NCI-H2227 (cell line): ENCODE results near the gene PLEKHG4B.
A peak's percentile ranks its signal among the peaks of the same experiment; 100 is the strongest.

Experiments
- DNase-seq: peaks from one replicate; lab custom pipeline; 2025; ENCODE audit not compliant: unreplicated experiment; lab: John Stamatoyannopoulos, UW

PLEKHG4B gene

DNA sequence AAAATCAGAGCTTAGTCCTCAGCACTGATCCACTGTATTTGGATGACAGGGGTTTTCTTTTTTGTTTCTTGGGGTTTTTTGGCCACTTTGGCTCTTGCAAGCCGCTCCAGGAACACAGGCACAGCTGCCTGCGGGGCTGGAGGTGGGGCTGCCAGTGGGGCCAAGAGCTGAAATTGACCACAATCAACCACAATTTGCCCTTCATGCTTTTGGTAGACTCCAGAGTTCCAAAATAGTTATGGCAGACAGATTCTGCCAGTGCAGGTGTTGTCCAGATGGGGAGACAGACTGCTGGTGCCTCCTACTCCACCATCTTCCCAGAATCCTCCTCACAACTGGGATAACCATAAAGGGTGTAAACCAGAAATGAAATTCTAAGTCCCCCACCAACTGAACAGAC is 36.5 kb downstream of the PLEKHG4B start:
- DNase-seq = no peak

GRCh38 chr5:129148-129547 is 37.2 kb downstream of the PLEKHG4B start:
- DNase-seq = no peak

DNA sequence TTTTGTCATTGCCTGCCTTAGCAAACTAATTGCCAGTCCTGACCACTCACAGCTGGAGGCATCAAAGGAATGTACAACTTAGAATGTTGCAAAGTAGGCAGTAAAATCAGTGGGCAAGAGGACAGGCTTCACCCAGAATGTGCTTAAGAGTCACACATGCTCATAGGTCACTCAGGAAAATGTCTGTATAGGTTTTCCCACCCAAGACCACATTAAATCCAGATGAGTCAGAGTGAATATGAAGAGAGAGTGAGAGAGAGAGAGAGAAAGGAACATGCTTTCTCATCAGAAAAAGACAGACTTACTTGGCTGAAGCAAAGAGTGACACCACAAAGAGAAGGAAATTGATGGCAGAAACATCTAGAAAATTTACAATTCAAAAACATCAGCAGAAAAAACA is 37.9 kb downstream of the PLEKHG4B start:
- DNase-seq = no peak

DNA sequence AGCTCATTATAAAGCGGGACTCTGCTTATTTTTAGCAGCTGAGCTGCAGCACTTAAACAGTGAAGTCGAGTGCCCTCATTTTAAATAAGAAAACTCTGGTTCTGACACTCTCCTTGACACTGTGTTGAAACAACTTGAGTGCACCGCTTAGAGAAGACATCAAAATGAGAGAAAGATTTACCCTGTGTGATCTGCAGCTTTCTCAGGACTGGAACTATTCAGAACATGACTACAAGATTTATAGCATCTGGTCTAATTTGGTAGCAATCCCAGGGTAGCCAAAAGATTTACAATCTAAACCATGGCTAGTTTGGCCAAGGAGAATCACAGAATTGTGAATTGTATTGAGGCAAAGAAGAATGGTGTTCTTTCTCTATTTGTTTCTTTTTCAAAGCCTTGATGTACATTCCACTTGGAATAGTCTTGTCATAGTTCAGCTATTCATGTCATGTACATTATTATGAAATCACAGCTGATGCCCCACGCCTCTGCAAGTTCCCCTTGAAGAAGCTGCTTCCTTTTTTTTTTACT is 38.7 kb downstream of the PLEKHG4B start:
- no peak for DNase-seq

DNA sequence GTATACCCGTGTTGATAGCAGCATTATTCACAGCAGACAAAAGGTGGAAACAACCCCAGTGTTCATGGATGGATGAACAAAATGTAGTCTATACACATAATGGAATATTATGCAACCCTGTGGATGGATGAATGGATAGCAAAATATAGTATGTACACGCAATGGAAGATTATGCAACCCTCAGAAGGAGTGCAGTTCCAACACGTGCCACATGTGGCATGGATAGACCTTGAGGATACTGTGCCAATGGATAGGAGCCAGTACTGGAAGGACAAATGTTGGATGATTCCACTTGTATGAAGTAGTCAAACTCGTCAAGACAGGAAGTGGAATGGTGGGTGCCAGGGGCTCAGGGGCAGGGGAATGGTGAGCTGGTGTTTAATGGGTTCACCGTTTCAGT is 44.9 kb downstream of the PLEKHG4B start:
- DNase-seq = no peak

- DNase-seq = no peak
These were observed 45.8 kb downstream of the PLEKHG4B start for GRCh38 chr5:137741-138140.

- DNase-seq = no peak
These were observed 47.0 kb downstream of the PLEKHG4B start for GRCh38 chr5:138936-139335.

DNA sequence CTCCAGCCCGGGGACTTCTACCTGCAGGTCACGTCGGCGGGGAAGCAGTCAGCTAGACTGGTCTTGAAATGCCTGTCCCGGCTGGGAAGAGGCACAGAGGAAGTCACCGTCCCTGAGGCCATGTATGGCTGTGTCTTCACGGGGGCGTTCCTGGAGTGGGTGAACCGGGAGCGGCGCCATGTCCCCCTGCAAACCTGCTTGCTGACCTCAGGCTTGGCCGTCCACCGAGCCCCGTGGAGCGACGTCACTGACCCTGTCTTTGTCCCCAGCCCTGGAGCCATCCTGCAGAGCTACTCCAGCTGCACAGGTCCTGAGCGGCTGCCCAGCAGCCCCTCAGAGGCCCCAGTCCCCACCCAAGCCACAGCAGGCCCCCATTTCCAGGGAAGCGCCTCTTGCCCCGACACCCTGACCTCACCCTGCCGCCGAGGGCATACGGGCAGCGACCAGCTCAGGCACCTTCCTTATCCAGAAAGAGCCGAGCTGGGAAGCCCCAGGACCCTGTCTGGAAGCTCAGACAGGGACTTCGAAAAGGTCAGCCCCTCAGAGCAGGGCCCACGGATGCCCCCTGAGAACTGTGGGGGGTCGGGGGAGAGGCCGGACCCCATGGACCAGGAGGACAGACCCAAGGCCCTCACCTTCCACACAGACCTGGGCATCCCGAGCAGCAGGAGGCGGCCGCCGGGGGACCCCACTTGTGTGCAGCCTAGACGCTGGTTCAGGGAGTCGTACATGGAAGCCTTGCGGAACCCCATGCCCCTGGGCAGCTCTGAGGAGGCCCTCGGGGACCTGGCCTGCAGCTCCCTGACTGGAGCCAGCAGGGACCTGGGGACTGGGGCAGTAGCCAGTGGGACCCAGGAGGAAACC is 47.8 kb downstream of the PLEKHG4B start:
- no peak for DNase-seq

DNA sequence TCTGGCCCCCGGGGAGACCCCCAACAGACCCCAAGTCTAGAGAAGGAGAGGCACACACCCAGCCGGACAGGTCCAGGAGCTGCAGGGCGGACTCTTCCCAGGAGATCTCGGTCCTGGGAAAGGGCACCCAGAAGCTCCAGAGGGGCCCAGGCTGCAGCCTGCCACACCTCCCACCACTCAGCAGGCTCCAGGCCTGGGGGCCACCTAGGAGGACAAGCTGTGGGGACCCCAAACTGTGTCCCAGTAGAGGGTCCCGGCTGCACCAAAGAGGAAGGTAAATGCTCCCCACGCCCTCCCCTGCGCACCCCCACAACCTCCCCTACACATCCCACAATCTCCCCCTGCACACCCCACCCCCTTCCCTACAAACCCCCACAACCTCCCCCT is 48.5 kb downstream of the PLEKHG4B start:
- DNase-seq = no peak

DNA sequence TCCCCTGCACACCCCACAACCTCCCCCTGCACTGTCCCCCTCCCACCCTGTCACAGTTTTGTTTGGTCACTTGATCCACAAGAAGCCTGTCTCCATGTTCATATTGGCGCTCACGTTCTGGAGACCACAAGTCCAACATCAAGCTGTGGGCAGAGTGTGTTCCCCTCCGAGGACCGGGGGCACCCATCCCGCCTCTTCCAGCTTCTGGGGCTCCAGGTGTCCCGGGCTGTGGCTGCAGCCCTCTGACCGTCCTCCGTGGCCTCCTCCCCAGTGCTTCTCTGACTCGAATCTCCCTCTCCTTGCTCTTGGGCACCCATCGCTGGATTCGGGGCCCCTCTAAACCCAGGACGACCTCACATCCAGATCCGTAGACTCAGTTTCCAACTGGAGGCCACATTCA is 49.2 kb downstream of the PLEKHG4B start:
- DNase-seq = no peak

- no peak for DNase-seq
These were observed 49.8 kb downstream of the PLEKHG4B start for GRCh38 chr5:141761-142160.

DNA sequence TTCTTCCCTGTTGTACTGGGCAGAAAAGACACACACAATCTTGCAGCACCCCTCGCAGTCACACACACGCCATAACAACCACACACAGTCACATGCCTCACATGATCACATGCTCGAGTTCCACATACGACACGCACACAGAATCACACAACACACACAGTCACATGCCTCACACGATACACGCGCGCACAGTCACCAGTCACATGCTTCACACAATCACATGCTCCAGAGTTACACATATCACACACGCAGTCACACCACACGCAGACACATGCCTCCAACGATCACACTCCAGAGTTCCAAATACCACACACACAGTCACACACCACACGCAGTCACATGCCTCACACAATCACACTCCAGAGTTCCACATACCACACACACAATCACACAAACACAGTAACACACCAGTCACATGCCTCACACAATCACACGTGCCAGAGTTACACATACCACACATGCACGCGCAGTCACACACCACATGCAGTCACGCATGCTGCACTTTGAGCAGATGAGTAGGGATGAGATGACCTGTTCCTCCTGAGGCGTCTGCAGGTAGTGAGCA is 50.4 kb downstream of the PLEKHG4B start:
- no peak for DNase-seq

GRCh38 chr5:143041-143440 is 51.1 kb downstream of the PLEKHG4B start:
- DNase-seq = no peak

DNA sequence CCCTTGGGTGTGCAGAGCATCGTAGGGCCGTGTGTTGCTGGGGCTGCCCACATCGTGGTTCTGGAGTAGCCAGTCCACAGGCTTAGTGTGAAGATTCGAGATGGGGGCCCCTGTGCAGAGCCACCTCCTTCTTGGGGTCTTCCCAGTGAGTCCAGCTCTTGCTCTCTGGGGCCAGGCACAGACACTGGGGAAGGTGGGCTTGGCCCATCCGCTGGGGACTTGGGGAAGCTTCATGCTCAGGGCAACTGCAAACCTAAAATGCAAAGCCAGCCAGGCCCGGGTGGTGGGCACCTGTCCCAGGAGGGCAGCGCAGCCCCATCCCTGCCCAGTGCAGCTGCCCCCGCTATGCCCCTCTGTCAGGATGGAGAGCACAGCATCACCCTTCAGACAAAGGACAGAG is 53.0 kb downstream of the PLEKHG4B start:
- no peak for DNase-seq

- DNase-seq = no peak
These were observed 53.8 kb downstream of the PLEKHG4B start for GRCh38 chr5:145585-146323.

- DNase-seq = peak; percentile 41
These were observed 55.8 kb downstream of the PLEKHG4B start for GRCh38 chr5:147751-148150.

DNA sequence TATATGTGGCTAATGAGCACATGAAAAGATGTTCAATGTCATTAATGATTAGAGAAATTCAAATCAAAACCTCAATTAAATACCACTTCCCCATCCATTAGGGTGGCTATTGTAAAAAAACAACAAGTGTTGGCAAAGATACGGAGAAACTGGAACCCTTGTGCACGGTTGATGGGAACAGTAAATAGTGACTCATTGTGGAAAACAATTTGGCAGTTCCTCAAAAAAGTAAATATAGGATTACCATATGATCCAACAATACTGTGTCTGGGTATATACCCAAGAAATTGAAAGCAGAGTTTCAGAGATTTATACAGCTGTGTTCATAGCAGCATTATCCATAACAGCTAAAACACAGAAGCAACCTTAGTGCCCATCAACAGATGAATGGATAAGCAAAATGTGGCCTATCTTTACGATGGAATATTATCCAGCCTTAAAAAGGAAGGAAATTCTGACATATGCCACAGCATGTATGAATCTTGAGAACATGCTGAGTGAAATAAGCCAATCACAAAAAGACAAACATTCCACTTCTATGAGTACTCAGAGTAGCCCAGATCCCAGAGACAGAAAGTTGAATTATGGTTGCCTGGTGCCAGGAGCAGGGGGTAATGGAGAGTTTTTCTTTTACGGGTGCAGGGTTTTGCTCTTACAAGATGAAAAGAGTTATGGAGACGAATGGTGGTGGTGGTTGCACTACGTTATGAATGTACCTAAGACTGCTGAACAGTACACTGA is 57.9 kb downstream of the PLEKHG4B start:
- no peak for DNase-seq

DNA sequence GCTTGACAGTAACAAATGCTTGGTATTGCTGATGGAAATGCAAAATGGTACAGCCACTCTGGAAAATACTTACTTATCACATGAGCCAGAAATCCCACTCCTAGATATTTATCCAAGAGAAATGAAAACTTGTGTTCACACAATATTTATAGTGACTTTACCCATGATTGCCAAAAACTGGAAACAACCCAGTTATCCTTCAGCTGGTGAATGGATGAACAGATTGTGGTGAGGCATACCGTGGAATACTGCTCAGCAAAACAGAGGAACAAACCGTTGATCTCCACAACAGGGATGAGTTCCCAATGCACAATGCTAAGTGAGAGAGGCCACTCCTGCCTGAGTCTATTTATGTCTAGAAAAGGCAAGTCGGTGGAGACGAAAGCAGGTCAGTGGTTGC is 58.8 kb downstream of the PLEKHG4B start:
- DNase-seq = no peak

DNA sequence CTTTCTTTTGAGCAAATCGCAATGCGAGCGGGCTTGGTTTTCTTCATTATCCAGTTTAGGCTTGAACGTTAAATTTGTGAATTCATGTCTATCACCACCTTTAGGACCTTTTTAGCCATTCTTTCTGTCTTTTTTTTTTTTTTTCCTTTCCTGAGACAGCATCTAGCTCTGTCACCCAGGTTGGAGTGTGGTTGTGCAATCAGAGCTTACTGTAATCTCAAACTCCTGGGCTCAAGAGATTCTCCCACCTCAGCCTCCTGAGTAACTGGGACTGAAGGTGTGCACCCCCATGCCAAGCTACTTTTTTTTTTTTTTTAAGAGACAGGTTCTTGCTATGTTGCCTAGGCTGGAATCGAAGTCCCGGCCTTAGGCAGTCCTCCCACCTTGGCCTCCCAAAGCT is 60.1 kb downstream of the PLEKHG4B start:
- no peak for DNase-seq

DNA sequence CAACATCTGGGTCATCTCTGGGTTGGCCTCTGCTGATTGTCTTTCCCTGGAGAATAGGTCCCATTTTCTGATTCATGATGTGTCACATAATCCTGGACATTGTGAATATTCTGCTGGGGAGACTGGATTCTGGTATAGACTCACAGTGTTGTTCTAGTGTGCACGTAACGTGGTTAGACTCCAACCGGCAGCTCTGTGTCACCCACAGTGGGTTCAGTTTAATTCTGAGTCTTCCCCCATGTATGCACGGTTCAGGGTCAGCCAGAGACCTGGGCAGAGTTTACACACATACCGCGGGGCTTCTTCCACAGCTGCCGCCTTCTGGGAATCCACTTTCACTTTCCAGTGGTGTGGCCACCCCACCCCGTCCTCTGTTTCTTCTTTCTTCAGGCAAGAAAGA is 61.3 kb downstream of the PLEKHG4B start:
- no peak for DNase-seq

- DNase-seq = no peak
These were observed 62.3 kb downstream of the PLEKHG4B start for GRCh38 chr5:154236-154635.
